ENCODE results near the gene LMO3.

The LMO3 gene

GRCh38 chr12:16599081-16599480, 6.9 kb downstream of the LMO3 start:
- DNase-seq, result peak; percentile 23

- DNase-seq, result no peak
These were observed 11.2 kb downstream of the LMO3 start for GRCh38 chr12:16594797-16595196.

- no peak for DNase-seq
These were observed 12.4 kb downstream of the LMO3 start for GRCh38 chr12:16593546-16593945.

GRCh38 chr12:16590645-16591044, 15.3 kb downstream of the LMO3 start:
- no peak for DNase-seq

- DNase-seq, result no peak
These were observed 17.1 kb downstream of the LMO3 start for GRCh38 chr12:16588812-16589211.

- no peak for DNase-seq
These were observed 18.4 kb downstream of the LMO3 start for GRCh38 chr12:16587514-16587913.

- no peak for DNase-seq
These were observed 18.9 kb downstream of the LMO3 start for GRCh38 chr12:16587110-16587453.

- no peak for DNase-seq
These were observed 19.4 kb downstream of the LMO3 start for GRCh38 chr12:16586350-16587109.

GRCh38 chr12:16585781-16586180, 20.2 kb downstream of the LMO3 start:
- DNase-seq, result no peak

- DNase-seq, result no peak
These were observed 21.8 kb downstream of the LMO3 start for GRCh38 chr12:16583969-16584745.

- no peak for DNase-seq
These were observed 24.5 kb downstream of the LMO3 start for GRCh38 chr12:16581416-16581815.

GRCh38 chr12:16579041-16579440, 26.9 kb downstream of the LMO3 start:
- DNase-seq, result no peak

GRCh38 chr12:16573398-16574077, 32.4 kb downstream of the LMO3 start:
- peak; percentile 74 for DNase-seq

GRCh38 chr12:16568873-16569272, 37.1 kb downstream of the LMO3 start:
- no peak for DNase-seq

GRCh38 chr12:16564675-16565074, 41.3 kb downstream of the LMO3 start:
- DNase-seq, result no peak

- DNase-seq, result no peak
These were observed 42.5 kb downstream of the LMO3 start for GRCh38 chr12:16563504-16563903.

- DNase-seq, result no peak
These were observed 43.0 kb downstream of the LMO3 start for GRCh38 chr12:16562921-16563320.

- DNase-seq, result no peak
These were observed 43.5 kb downstream of the LMO3 start for GRCh38 chr12:16562435-16562834.

- DNase-seq, result no peak
These were observed 45.7 kb downstream of the LMO3 start for GRCh38 chr12:16560273-16560672.

GRCh38 chr12:16555630-16556029, 50.3 kb downstream of the LMO3 start:
- no peak for DNase-seq

GRCh38 chr12:16553457-16553856, 52.5 kb downstream of the LMO3 start:
- DNase-seq, result no peak

GRCh38 chr12:16552301-16552700, 53.7 kb downstream of the LMO3 start:
- DNase-seq, result no peak

GRCh38 chr12:16545836-16546235, 60.1 kb downstream of the LMO3 start:
- no peak for DNase-seq

GRCh38 chr12:16542586-16542985, 63.4 kb downstream of the LMO3 start:
- no peak for DNase-seq
